Measurements from ENCODE around the gene MED25. TPM values are rescaled to one million over a fixed set of nuclear protein-coding genes. Genes with fewer than 3 reads are reported as not detected.
A peak's percentile ranks its signal among the peaks of the same experiment; 100 is the strongest.

The MED25 gene
- total RNA-seq, 1 experiment from 2014 or later, result 81.2 TPM

DNA sequence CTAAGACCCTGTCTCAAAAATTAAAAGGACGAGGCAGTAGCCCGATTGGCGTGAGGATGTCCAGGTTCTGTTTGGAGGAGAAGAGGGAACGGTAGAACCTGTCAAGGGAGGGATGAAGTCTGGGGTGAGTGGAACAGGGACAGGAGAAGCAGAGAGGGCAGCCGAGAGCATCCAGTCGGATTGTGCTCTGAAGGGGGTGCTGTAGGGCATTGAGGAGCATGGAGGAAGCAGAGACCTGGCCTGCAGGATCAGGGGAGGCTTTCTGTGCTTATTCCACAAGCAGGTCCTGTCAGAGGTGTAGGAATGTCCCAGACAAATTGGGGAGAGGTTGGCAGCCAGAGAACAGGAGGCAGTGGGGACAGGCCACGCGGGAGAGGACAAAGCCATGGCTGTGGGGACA lies 37.2 kb upstream of the MED25 start (continued):
- TF ChIP-seq ESRRA (CRISPR knock-in tag; IDR thresholded peaks at IDR 0.05; ENCODE audit: borderline replicate concordance) (no peak), KAT7 (CRISPR knock-in tag; IDR thresholded peaks at IDR 0.05; ENCODE audit: borderline replicate concordance) (no peak), ELF4 (CRISPR knock-in tag; IDR thresholded peaks at IDR 0.05; ENCODE audit: low read depth) (no peak), NFE2L1 (CRISPR knock-in tag; IDR thresholded peaks at IDR 0.05) (no peak)
- TF ChIP-seq, protein P1, sequence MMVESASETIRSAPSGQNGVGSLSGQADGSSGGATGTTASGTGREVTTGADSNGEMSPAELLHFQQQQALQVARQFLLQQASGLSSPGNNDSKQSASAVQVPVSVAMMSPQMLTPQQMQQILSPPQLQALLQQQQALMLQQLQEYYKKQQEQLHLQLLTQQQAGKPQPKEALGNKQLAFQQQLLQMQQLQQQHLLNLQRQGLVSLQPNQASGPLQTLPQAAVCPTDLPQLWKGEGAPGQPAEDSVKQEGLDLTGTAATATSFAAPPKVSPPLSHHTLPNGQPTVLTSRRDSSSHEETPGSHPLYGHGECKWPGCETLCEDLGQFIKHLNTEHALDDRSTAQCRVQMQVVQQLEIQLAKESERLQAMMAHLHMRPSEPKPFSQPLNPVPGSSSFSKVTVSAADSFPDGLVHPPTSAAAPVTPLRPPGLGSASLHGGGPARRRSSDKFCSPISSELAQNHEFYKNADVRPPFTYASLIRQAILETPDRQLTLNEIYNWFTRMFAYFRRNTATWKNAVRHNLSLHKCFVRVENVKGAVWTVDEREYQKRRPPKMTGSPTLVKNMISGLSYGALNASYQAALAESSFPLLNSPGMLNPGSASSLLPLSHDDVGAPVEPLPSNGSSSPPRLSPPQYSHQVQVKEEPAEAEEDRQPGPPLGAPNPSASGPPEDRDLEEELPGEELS (CRISPR knock-in tag; IDR thresholded peaks at IDR 0.05), result no peak
- TF ChIP-seq, protein P2, sequence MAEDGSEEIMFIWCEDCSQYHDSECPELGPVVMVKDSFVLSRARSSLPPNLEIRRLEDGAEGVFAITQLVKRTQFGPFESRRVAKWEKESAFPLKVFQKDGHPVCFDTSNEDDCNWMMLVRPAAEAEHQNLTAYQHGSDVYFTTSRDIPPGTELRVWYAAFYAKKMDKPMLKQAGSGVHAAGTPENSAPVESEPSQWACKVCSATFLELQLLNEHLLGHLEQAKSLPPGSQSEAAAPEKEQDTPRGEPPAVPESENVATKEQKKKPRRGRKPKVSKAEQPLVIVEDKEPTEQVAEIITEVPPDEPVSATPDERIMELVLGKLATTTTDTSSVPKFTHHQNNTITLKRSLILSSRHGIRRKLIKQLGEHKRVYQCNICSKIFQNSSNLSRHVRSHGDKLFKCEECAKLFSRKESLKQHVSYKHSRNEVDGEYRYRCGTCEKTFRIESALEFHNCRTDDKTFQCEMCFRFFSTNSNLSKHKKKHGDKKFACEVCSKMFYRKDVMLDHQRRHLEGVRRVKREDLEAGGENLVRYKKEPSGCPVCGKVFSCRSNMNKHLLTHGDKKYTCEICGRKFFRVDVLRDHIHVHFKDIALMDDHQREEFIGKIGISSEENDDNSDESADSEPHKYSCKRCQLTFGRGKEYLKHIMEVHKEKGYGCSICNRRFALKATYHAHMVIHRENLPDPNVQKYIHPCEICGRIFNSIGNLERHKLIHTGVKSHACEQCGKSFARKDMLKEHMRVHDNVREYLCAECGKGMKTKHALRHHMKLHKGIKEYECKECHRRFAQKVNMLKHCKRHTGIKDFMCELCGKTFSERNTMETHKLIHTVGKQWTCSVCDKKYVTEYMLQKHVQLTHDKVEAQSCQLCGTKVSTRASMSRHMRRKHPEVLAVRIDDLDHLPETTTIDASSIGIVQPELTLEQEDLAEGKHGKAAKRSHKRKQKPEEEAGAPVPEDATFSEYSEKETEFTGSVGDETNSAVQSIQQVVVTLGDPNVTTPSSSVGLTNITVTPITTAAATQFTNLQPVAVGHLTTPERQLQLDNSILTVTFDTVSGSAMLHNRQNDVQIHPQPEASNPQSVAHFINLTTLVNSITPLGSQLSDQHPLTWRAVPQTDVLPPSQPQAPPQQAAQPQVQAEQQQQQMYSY (CRISPR knock-in tag; IDR thresholded peaks at IDR 0.05), result no peak
- TF ChIP-seq, protein P3, sequence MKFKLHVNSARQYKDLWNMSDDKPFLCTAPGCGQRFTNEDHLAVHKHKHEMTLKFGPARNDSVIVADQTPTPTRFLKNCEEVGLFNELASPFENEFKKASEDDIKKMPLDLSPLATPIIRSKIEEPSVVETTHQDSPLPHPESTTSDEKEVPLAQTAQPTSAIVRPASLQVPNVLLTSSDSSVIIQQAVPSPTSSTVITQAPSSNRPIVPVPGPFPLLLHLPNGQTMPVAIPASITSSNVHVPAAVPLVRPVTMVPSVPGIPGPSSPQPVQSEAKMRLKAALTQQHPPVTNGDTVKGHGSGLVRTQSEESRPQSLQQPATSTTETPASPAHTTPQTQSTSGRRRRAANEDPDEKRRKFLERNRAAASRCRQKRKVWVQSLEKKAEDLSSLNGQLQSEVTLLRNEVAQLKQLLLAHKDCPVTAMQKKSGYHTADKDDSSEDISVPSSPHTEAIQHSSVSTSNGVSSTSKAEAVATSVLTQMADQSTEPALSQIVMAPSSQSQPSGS (CRISPR knock-in tag; IDR thresholded peaks at IDR 0.05; ENCODE audit: borderline replicate concordance, low read depth), result no peak
- TF ChIP-seq, protein P4, sequence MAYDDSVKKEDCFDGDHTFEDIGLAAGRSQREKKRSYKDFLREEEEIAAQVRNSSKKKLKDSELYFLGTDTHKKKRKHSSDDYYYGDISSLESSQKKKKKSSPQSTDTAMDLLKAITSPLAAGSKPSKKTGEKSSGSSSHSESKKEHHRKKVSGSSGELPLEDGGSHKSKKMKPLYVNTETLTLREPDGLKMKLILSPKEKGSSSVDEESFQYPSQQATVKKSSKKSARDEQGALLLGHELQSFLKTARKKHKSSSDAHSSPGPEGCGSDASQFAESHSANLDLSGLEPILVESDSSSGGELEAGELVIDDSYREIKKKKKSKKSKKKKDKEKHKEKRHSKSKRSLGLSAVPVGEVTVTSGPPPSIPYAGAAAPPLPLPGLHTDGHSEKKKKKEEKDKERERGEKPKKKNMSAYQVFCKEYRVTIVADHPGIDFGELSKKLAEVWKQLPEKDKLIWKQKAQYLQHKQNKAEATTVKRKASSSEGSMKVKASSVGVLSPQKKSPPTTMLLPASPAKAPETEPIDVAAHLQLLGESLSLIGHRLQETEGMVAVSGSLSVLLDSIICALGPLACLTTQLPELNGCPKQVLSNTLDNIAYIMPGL (CRISPR knock-in tag; IDR thresholded peaks at IDR 0.05), result no peak

DNA sequence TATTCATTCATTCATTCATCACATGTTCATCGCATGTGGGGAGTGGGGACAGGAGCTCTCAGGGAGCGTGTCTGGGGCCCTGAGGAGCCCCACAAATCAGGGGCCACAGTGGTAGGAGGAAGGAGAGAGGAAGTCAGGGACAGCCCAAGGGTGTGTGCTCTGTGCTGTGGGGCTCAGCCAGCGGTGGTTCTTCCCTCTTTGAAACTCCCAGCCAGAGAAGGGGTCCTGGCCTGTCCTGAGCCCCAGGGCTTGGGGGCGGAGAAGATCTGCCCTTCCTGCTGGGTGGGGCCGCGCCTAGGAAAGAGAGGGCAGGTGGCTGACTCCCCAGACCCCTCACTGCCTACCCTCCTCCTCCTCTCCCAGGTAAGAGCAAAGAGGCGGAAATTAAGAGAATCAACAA lies 36.7 kb upstream of the MED25 start:
- Mint-ChIP-seq H3K27ac (peak overlapping the region; percentile 43; the same call in 1 of the 2 replicates), H3K27me3 (ENCODE audit: low read depth) (no peaks in the 10 kb centered on the region), H3K4me3 (no peak overlapping the region), H3K9me3 (no peaks in the 10 kb centered on the region), H3K36me3 (peaks cover 20% of the 10 kb centered on the region), H3K4me1 (peaks cover 7% of the 10 kb centered on the region)
- ATAC-seq, result no peak; the same call in 1 of the 2 replicates
- ChIA-PET POLR2A (no interaction called here), CTCF (interaction anchor here (1.0 kb wide), 1 partner anchor 24 kb away, joined by 3 read pairs; no protein-coding TSS in a partner anchor)
- DNase-seq (ENCODE audit: low spot score), result no peak
- TF ChIP-seq CREB1 (CRISPR knock-in tag; IDR thresholded peaks at IDR 0.05), result no peak
- TF ChIP-seq FOXJ3 (CRISPR knock-in tag; IDR thresholded peaks at IDR 0.05; ENCODE audit: borderline replicate concordance), result no peak
- TF ChIP-seq, protein P5, sequence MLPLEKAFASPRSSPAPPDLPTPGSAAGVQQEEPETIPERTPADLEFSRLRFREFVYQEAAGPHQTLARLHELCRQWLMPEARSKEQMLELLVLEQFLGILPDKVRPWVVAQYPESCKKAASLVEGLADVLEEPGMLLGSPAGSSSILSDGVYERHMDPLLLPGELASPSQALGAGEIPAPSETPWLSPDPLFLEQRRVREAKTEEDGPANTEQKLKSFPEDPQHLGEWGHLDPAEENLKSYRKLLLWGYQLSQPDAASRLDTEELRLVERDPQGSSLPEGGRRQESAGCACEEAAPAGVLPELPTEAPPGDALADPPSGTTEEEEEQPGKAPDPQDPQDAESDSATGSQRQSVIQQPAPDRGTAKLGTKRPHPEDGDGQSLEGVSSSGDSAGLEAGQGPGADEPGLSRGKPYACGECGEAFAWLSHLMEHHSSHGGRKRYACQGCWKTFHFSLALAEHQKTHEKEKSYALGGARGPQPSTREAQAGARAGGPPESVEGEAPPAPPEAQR (CRISPR knock-in tag; IDR thresholded peaks at IDR 0.05), result no peak
- TF ChIP-seq GRHL2 (CRISPR knock-in tag; IDR thresholded peaks at IDR 0.05; ENCODE audit: insufficient replicate concordance, severe bottlenecking), result no peak

DNA sequence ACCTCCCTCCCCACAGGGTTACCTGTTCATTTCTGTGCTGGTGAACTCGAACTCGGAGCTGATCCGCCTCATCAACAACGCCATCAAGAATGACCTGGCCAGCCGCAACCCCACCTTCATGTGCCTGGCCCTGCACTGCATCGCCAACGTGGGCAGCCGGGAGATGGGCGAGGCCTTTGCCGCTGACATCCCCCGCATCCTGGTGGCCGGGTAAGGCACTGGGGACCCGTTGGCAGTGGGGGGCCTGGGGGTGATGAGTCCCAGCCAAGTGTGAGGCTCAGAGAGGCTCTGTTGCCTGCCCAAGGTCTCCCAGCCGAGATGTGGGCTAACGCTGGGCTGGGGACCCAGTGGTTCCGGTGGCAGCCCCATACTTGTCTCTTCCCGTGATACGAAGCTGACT lies 35.6 kb upstream of the MED25 start:
- H3K4me3 Mint-ChIP-seq, result no peak overlapping the region
- H3K36me3 Mint-ChIP-seq, result peaks cover 24% of the 10 kb centered on the region
- CTCF ChIA-PET, result no interaction called here
- POLR2A ChIA-PET, result no interaction called here
- H3K9me3 Mint-ChIP-seq, result no peaks in the 10 kb centered on the region
- no peak overlapping the region for H3K27ac Mint-ChIP-seq
- no peak for DNase-seq (ENCODE audit: low spot score)
- no peak for ATAC-seq
- TF ChIP-seq MYBL2 (CRISPR knock-in tag; IDR thresholded peaks at IDR 0.05) (no peak), TP53 (CRISPR knock-in tag; IDR thresholded peaks at IDR 0.05) (no peak), GTF2I (CRISPR knock-in tag; conservative IDR thresholded peaks at IDR 0.05) (no peak), ZNF671 (CRISPR knock-in tag; IDR thresholded peaks at IDR 0.05) (no peak), NR1H2 (CRISPR knock-in tag; IDR thresholded peaks at IDR 0.05) (no peak)
- TF ChIP-seq, protein P6, sequence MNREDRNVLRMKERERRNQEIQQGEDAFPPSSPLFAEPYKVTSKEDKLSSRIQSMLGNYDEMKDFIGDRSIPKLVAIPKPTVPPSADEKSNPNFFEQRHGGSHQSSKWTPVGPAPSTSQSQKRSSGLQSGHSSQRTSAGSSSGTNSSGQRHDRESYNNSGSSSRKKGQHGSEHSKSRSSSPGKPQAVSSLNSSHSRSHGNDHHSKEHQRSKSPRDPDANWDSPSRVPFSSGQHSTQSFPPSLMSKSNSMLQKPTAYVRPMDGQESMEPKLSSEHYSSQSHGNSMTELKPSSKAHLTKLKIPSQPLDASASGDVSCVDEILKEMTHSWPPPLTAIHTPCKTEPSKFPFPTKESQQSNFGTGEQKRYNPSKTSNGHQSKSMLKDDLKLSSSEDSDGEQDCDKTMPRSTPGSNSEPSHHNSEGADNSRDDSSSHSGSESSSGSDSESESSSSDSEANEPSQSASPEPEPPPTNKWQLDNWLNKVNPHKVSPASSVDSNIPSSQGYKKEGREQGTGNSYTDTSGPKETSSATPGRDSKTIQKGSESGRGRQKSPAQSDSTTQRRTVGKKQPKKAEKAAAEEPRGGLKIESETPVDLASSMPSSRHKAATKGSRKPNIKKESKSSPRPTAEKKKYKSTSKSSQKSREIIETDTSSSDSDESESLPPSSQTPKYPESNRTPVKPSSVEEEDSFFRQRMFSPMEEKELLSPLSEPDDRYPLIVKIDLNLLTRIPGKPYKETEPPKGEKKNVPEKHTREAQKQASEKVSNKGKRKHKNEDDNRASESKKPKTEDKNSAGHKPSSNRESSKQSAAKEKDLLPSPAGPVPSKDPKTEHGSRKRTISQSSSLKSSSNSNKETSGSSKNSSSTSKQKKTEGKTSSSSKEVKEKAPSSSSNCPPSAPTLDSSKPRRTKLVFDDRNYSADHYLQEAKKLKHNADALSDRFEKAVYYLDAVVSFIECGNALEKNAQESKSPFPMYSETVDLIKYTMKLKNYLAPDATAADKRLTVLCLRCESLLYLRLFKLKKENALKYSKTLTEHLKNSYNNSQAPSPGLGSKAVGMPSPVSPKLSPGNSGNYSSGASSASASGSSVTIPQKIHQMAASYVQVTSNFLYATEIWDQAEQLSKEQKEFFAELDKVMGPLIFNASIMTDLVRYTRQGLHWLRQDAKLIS (CRISPR knock-in tag; IDR thresholded peaks at IDR 0.05; ENCODE audit: borderline replicate concordance), result no peak
- no peaks in the 10 kb centered on the region for H3K27me3 Mint-ChIP-seq (ENCODE audit: low read depth)
- H3K4me1 Mint-ChIP-seq, result peaks cover 7% of the 10 kb centered on the region

All from WTC11 (cell line).